Uterus (tissue), 2 donors: ENCODE data around the gene CCNF.

Experiments used
- CTCF ChIP-seq, 4 experiments: fragments of 200-600 bp in 2 of 4; fragments of 450-650 bp in 2 of 4; sonication (generic) in 2 of 4; IDR thresholded peaks; one replicate each; pipeline ENCODE4 v1.5.1; 2016 to 2019; ENCODE audit warnings: antibody characterized with exemption in 4 of 4, mild to moderate bottlenecking in 2 of 4, moderate library complexity in 1 of 4
- POLR2A ChIP-seq, 2 donors: fragments of 450-650 bp; IDR thresholded peaks; one replicate each; pipeline ENCODE4 v1.6.1; 2016; ENCODE audit warnings: antibody characterized with exemption in 2 of 2, mild to moderate bottlenecking in 1 of 2, moderate library complexity in 1 of 2

GRCh38 chr16:2443555-2443954 is 14.3 kb downstream of the CCNF start:
- TF ChIP-seq CTCF (IDR thresholded peaks at IDR 0.05) (no peak), POLR2A (IDR thresholded peaks at IDR 0.05) (no peak)
